NOMO-1 (cell line): ENCODE data around the gene APOL1.
A peak's percentile ranks its signal among the peaks of the same experiment; 100 is the strongest.
"Not testable (repeated sequence)": the region's sequence is repeated elsewhere in the genome, so short reads cannot be mapped to it uniquely, and the experiment has no call there.

Source experiments
- DNase-seq, 2 experiments: peaks; one replicate each; lab custom pipeline; 2025; ENCODE audit not compliant: unreplicated experiment in 2 of 2; lab: John Stamatoyannopoulos, UW

The APOL1 gene

DNA sequence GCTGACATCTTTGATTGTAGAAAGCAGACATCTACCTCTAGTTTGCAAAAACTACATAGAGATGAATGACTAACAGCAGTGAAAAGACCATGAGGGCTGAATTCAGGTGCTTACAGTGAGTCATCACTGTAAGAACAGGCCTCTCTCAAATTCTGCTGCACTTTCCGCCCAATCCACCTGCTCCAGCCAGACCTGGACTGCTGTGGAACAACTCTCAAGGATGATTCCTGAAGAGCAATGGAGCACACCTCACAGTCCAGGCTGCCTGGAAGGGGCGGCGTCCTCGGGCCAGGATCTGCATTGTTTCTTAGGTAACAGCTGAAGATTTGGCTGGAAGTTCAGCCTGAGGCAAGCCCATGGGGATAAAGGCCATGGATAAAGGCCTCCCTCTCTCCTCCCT, 28.7 kb upstream of the APOL1 start:
- DNase-seq: no peak

DNA sequence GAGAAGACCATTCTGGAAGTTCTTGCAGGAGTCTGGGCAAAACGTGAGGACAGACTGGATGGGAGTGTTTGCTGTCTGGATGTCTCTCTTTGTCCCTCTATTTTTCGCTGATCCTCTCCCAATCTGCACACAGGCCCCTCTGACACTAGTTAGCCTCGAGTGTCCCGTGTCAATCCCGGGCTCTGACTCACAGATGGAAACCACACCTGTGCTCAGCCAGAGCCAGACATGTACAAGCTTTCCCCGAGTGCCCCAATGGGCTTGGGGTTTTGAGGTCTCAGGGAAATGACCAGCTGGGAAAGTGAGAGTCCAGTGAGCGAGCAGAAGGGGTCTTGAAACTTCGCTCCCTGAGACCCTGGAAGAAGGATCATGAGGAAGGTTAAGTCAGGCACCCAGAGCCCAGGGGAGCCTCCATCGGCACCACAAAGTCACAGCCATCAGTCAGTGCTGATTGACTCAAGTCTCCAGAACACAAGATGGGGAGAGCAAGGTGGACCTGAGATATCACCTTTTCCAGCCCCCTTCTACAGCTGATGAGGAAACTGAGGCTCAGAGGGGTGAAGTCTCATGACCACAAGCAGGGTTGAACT, 27.5 kb upstream of the APOL1 start:
- no peak for DNase-seq

DNA sequence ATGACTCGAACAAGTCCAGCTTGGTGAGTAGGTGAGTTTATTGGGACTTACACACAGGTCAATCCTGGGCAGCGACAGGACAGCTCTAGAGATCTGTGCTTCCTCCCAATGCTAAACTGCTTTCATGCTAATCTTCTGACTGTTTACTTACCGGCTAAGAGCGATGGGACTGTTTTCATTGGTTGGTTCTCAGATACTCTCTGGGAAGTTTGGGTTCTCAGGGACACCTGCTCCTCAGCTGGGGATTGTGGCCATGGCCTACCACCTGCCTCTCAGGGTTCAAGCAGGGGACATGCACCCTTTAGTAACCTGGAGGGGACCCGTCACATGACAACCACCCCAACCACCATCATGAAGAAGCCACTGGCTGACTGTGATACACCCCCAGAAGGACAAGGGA, 26.7 kb upstream of the APOL1 start:
- no peak for DNase-seq

DNA sequence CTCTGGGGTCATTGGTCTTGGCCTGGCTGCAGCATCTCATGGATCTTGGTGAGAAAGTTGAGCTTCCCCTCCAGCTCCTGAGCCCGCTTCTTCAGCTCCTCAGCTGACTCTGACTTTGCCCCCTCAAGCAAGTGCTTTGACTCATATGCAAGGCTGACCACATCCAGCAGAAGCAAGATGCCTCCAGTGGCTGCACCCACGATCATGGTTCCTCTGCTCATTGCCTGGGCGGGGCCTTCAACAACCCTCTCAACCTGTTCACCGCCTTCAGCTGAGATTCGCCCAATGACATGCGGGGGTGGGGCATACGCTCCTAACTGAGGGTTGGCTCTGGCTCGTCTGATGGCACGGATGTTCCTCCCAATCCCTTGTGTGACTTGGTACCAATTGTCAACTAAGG, 25.5 kb upstream of the APOL1 start:
- DNase-seq: no peak

DNA sequence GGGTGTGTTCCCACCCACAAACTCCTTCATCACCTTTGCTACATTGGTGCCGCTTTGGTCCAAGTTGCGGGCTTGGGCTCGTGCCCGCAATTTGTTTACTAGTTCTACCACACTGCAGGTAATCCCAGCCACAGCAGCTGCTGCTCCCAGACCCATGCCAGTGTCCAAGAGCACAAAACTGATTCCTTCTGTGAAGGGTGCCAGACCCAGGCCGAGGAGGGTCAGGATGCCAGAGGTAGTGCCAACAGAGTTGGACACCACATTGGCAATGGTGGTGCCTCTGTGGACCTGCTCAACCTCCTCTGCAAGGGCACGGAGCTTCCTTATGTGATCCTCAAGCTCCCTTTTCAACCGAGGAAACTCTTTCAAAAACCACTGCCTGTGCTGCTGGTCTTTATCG, 25.1 kb upstream of the APOL1 start:
- no peak for DNase-seq

DNA sequence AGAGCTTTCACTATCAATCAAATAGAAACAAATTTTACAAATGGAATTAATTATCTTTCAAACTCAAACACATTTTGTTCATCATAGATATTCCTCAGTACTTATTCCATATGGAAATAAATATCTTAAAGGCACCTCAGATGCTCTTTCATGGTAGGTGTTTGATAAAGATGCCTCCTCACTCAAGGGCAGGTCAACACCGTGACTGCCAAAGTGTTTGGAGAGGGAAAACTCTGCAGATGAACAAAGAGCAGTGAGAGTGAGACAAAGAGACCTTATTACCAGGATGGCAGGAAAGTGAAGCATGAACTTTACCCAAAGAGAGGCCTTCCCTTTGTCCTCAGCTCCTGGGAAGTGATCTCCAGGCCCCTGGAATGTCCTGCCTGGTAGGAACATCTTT, 24.6 kb upstream of the APOL1 start:
- not testable (repeated sequence) for DNase-seq

DNA sequence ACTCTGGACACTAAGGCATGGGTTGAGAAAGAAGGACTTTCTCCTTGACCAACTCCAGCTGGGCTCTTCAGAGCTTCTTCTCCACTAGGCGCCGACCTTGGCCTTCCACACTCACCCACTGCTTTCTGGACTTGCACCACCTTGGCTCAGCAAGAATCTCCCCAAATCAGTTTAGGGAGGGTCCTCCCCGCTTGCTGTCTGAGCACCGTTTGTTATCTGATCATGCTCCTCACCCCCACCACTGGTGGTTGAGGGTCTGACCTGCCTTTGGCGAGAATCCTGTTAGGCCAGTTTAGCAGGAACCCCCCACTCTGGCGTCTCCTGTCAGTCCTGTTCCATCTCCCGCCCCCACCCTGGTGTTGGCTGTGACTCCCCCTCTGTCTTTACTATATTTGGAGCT, 24.0 kb upstream of the APOL1 start:
- no peak for DNase-seq

DNA sequence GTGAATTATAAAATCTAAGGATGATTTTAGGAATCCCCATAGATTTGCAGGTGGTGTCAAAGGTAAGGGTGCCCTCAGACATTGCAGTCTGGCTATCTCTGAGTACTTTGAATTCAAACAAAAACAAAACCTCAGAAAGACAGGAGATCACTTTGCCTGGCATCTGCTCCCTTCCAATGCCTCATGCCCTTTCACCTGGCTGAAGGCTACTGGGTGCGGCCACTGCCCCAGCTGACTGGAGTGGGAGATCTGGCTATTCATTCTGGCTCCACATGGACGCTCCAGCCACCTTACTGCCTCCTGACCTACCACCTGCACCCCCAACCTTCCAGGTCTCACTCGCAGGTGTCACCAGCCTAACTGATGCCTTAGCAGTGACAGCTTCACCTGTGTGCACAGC, 23.3 kb upstream of the APOL1 start:
- DNase-seq: not testable (repeated sequence)

DNA sequence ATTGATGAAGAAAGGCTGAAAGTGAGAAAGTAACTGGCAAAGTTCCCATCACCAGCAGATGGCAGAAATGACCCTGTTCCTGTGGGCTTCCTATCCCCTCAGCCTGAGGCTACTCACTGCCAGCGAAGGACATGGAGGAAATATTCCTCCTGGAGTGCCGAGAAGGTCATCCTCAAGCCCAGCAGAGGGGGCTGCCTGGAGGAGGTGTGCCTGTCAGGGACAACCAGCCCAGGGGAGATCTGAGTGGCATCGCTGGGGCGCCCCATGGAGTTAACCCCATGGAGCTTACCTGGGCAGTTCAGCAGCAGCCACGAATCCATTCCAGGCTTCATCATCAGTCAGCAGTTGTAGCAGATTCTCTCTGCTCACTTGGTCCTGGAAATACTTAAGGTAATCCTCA, 21.9 kb upstream of the APOL1 start:
- DNase-seq: not testable (repeated sequence)

DNA sequence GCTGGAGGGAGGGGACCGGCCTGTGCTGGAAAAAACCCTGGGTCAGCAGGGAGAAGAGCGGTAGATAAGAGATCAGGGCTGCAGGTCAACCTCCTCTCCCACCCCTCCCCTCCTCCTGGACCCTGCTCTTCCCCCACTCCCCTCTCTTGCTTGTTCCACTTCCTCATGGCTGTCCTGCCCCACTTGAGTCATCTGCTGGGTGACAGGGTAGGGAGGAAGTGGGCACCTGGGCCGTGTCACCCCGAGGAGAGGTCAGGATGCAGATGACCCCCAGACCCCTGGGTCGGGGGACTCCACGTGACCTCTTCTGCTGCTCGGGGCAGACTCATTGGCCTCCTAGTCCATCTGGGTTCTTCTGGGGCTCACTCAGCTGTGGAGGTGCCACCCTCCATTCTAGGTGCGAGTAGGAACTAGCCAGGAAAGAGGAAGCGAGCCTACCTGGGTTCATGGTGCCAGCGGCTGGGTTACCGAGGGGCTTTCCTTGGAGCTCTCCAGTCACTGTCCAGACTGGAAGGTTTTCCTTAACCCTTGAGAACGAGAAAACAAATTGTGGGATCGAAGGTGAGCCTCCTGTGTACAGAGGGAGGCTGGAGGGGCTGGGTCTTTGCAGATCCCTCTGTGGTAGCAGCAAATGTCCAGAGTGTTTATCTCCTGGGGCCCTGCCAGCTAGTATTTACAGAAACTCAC, 20.1 kb upstream of the APOL1 start:
- peak in 1 of 2 experiments; percentile 22 for DNase-seq

DNA sequence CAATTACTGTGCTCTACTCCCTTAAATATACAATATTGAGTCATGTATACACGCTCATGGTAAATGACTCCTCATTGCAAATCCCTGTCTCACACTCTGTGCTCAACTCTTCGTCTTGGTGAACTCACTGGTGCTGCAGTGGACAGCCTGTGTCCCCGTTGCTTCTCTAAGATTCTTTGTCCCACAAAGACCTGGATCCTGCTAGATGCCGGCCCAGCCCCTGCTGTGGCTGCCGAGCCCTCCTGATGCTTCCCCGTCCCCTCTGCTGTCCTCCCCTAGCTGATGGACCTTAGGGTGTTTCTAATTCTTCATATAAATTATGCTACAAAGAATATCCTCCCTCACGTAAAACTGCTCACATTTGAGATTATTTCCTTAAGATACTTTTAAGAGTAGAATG, 19.1 kb upstream of the APOL1 start:
- DNase-seq: no peak

DNA sequence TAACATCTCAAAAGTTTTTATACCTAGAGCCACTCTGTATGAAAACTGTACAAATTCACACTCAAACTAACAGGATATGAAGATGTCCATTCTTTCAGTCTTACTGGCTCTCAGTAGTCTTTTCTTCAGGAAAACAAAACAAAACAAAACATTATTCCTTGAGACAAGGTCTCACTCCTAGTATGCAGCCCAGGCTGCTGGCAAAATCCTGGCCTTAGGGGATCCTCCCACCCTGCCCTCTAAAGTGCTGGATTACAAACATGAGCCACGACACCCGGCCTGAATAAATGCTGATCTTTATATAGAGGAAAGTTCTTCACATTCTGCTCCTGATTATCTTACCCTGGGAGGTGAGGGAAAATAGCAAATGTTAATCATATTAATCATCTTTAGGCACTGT, 18.7 kb upstream of the APOL1 start:
- no peak for DNase-seq

DNA sequence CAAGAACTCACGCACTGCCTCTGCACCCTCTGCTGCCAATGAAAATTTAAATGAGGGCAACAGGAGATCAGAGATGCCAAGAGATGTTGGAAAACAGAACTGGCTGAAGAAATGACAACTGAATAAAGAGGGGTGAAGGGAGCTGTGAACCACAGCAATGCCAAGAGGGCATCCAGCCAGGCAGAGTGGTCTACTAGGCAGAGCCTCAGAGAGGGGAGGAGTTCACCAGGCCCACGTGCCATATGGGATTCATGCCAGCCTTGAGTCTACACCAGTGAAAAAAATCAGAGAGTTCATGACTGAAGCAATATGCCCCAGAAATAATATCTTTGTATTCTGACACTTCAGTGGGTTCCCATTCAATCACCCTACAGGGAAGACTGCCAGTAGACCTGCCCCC, 18.0 kb upstream of the APOL1 start:
- DNase-seq: no peak

DNA sequence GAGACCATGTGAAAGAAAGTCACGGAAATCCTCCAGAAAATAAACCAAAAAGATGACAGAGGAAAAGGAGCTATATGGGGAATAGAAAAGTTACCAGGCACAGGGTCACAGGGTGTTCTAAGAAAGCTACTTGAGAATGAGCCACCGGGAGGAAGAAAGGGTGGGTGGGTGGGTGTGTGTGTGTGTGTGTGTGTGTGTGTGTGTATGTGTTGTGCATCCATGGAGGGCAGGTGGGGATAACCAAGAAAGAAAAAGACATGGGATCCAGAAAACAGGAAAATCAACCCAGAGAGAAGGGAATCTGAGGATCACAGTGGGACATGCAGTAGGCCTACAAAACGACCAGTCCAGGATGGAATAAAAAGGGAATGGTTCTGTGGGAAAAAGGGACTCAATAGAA, 17.3 kb upstream of the APOL1 start:
- DNase-seq: no peak

DNA sequence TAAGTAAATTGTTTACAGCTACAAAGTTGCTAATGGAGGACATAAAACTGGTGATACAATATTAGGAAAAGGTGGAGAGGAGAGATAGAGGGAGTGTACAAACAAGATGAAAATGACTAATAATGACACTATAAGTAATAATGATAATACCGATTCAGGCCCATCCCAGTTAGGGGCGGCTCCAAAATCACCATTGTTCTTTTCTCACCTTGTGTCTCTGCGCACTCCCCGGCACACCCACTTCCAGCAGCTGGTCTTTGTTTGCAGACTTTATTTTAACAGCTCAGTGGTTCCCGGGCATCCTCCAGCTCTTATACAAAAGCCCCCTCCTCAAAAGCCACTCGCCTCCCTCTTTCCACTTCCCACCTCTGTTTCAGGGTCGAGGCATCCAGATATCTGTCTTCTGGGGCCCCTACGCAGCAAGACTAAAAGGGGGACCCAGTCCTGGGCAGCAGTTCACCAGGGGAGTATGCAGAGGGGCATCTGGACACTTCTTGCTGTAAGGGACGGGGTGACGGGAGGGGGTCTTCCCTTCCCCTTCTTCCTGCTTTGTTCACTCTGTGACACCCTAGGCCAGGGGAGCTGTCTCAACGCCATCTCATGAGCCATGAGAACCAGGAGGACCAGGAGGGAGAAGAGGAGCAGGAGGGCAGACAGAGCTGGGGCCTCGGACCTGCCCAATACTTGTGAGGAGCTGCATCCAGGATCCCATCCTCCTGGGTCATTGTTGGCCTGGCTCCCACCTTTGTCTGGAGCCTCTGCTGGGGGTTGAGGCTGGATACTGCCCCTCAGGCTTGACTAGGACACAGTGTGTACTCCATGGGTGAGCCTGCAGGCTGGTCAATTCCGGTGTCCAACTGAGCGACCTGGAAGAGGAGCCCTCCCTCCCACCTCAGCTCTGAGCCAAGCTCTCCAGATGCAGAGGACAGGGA, 16.3 kb upstream of the APOL1 start:
- no peak for DNase-seq

DNA sequence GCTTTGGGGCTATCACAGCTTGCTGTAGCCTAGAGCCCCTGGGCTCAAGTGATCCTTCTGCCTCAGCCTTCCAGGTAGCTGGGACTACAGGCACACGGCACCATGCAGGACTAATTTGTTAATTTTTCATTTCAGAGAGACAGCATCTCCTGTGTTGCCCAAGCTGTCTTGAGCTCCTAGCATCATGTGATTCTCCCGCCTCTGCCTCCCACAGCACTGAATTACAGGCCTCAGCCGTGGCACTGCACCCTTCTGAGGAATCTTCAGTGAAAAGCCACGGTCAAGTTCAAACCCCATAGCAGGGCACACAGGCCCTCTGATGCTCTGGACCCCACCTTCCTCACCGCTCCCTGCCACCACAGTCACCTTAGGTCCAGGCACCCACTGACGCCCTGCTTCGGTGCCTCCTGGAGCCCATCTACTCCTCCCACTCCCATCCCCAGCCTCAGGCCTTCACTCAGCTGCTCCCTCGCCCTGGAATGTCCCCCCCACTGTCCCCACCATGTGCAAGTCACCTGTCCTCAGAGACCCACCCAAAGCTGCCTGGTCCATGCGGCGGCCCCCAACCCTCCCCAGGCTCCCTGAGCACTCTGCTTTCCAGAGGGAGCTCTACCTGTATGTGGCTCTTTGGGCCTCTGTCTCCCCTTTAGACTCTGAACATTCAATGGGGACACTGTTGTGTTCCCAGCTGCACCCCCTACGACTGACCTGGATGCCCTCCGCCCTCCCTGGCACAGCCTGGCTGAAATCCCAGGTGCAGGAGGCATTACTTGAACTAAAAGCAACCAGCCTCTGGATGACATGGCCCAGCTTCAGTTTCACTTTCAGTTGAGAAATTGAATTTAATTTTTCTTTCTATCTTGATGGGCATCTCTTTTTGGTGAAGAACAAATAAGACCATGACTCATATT, 15.2 kb upstream of the APOL1 start:
- DNase-seq: no peak

DNA sequence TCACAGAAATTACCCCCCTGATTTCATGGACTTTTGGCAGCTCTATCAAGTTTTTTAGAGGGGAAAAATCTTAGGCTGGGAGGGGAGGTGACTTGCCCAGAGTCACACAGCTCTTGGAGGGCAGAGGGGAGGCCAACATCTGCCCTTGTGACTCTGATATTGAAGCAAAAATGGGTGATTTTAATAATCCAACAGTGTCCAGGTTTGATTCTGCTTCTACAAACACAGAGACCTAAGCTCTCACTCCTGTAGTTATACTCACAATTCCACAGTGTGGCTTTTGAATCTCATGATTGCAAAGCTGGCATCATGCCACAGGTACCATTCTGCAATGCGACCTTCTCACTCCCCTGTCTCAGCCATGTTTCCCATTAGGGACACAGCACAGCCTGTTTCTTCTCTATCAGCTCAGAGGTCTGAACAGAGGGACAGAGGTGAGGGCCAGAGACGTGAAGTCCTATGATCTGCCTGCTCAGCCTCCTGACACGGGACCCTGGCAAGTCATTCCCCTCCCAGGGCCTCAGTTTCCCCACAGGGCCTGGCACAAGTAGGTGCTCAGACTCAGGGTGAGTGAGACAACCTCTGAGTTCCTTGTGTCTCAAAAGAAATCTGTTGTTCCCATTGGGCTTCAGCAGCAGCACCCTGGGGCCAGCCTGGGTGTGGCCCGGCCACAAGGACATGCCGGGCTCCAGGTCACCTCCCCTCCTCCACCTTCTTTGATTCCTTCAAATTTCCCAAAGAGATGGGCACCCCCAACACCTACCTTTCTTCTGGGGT, 14.4 kb upstream of the APOL1 start:
- DNase-seq: no peak

DNA sequence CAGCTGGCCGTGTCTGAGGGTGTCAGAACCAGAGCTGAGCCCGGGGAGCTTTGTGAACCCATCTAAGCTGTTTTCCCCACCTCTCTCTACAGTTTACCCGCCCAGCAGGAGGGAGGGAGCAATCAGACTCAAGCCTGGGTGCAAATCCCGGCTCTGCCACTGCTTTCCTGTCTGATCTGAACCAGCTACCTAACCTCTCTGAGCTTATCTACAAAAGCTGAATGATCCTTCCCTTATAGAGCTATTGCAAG, 13.9 kb upstream of the APOL1 start:
- no peak for DNase-seq

DNA sequence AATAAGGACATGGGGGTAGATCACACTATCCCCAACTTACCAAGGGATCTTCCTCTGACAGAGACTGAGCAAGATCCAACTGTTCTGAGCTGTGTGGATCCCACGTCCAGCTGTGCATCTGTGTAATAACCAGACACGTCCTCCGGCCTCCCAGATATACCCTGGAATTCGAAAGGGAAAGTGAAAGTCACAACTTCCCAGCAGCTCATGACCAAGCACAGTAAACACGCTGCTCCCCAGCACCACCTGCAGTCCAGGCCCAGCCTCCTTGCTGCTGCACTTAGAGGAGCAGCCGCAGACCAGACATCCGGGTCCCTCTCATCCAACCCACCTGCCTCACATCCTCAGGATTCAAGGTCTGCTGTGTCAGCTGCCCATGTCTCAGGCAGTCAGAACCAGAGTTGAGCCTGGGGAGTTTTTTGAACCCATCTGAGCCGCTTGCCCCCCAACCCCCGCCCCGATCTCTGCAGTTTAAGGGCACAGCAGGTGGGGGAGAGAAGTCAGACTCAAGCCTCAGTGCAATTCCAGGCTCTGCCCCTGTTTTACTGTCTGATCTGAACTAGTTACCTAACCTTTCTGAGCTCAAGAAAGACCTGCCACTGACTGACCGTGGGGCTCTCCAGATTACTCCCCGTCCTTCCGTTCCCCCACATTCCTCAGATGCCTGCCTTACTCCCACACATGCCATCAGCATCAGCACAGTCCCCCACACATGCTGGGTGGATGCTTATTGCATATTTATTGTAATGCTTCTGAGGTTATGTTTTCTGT, 13.3 kb upstream of the APOL1 start, which contains the start of gene APOL2:
Gene APOL2, minus strand, starts transcription at position 127 of the 771 bp plus-strand sequence. CDS start 6,365 bp downstream, outside the sequence.
- DNase-seq: peak; percentile 84 to 95
